ENCODE data around the gene ABCA4.

The ABCA4 gene

DNA sequence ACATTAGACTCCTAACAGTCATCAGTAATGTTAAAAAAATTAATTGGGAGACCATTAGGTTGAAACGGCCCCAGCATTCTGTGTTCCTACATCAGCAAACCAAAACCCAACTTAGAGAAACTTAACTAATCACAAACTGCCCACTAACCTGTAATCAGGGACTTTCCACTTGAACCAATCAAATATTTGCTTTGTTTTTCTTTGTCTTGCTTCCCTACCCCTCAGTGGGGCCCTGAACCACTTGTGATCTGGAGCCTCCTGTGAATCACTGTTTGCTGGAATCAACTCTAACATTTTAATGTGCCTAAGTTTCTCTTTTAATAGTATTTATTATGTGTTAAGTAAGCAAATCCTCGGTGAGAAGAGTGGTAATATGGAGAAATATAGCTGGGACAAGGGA lies 64.0 kb downstream of the ABCA4 start:
- H3K9ac ChIP-seq (ENCODE audit: low read length), result no peak overlapping the region
- H2BK5ac ChIP-seq (ENCODE audit: low read depth, low read length, poor library complexity), result no peak overlapping the region
- no peak overlapping the region for H4K12ac ChIP-seq (ENCODE audit: low read depth, low read length)
- no peak overlapping the region for H3K23ac ChIP-seq (ENCODE audit: low read length)
- H4K8ac ChIP-seq (ENCODE audit: low read depth, low read length), result no peak overlapping the region
- H2AK5ac ChIP-seq (ENCODE audit: low read length), result no peak overlapping the region
- peaks cover 22% of the 10 kb centered on the region for H3K79me1 ChIP-seq (ENCODE audit: low read length)
- no peak overlapping the region for H3K4me2 ChIP-seq (ENCODE audit: low read length)
- no peak for DNase-seq
- H2BK120ac ChIP-seq (ENCODE audit: insufficient read depth, low read length, poor library complexity), result no peak overlapping the region
- H4K91ac ChIP-seq (ENCODE audit: low read depth, low read length), result no peak overlapping the region
- H3K27me3 ChIP-seq (ENCODE audit: insufficient read depth, low read length), result no peaks in the 10 kb centered on the region
- H3K4me1 ChIP-seq (ENCODE audit: control insufficient read depth in 1 of 2, insufficient read depth in 2 of 2, low read length in 2 of 2), result peaks cover 9 to 17% of the 10 kb centered on the region in 2 experiments
- no peak overlapping the region for H2BK12ac ChIP-seq (ENCODE audit: low read length)
- no peak overlapping the region for H2AFZ ChIP-seq (ENCODE audit: insufficient read depth, low read length, poor library complexity)
- peaks cover 2% of the 10 kb centered on the region for H3K9me3 ChIP-seq (ENCODE audit: insufficient read depth, low read depth, low read length)
- no peak overlapping the region for H3K18ac ChIP-seq (ENCODE audit: low read length)
- H3K4me3 ChIP-seq (ENCODE audit: low read depth, low read length), result no peak overlapping the region
- H3K79me2 ChIP-seq (ENCODE audit: control insufficient read depth, insufficient read depth, low read length, poor library complexity), result peaks cover 1% of the 10 kb centered on the region
- peaks cover 0 to 3% of the 10 kb centered on the region in 2 experiments for H3K36me3 ChIP-seq (ENCODE audit: control insufficient read depth in 1 of 2, insufficient read depth in 2 of 2, low read length in 2 of 2)
- H3K14ac ChIP-seq (ENCODE audit: low read length), result no peak overlapping the region
- H3K4ac ChIP-seq (ENCODE audit: low read depth, low read length), result no peak overlapping the region
- WGBS (ENCODE audit: extremely low coverage, insufficient coverage, insufficient read length), result no CpG with 5 or more reads among the region's 2 CpGs
- H3K27ac ChIP-seq (ENCODE audit: low read depth, low read length), result no peak overlapping the region

DNA sequence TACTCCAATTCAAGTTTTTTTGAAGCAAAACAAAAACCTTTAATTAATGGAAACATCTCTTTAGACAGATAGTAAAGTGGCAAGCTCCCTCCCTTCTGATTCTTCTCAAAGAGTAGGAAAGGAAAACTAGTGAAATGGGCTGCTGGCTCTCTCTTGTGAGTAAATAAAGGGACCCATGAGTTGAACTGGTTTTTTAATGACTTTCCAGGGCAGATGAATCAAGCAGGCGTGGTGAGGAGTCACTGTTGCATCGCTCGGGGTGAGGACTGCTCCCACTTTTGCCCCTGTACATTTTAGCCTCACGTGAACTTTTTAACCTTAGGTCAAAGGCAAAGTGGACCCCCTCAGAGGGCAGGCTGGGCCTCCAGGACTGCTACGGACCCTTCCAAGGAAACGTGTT lies 64.8 kb downstream of the ABCA4 start:
- peaks cover 7 to 15% of the 10 kb centered on the region in 2 experiments for H3K4me1 ChIP-seq (ENCODE audit: control insufficient read depth in 1 of 2, insufficient read depth in 2 of 2, low read length in 2 of 2)
- no CpG with 5 or more reads among the region's 6 CpGs for WGBS (ENCODE audit: extremely low coverage, insufficient coverage, insufficient read length)
- H3K9ac ChIP-seq (ENCODE audit: low read length), result no peak overlapping the region
- H4K12ac ChIP-seq (ENCODE audit: low read depth, low read length), result no peak overlapping the region
- no peak overlapping the region for H2AFZ ChIP-seq (ENCODE audit: insufficient read depth, low read length, poor library complexity)
- H3K79me1 ChIP-seq (ENCODE audit: low read length), result peaks cover 15% of the 10 kb centered on the region
- no peak for DNase-seq
- peak overlapping the region; percentile 61 for H2BK120ac ChIP-seq (ENCODE audit: insufficient read depth, low read length, poor library complexity)
- peak overlapping the region; percentile 26 for H2BK5ac ChIP-seq (ENCODE audit: low read depth, low read length, poor library complexity)
- H3K36me3 ChIP-seq (ENCODE audit: control insufficient read depth in 1 of 2, insufficient read depth in 2 of 2, low read length in 2 of 2), result peaks cover 0 to 3% of the 10 kb centered on the region in 2 experiments
- H3K4me2 ChIP-seq (ENCODE audit: low read length), result no peak overlapping the region
- no peaks in the 10 kb centered on the region for H3K27me3 ChIP-seq (ENCODE audit: insufficient read depth, low read length)
- H3K9me3 ChIP-seq (ENCODE audit: insufficient read depth, low read depth, low read length), result peaks cover 2% of the 10 kb centered on the region
- H4K8ac ChIP-seq (ENCODE audit: low read depth, low read length), result no peak overlapping the region
- H4K91ac ChIP-seq (ENCODE audit: low read depth, low read length), result peak overlapping the region; percentile 66
- peak overlapping the region; percentile 80 for H2BK12ac ChIP-seq (ENCODE audit: low read length)
- peak overlapping the region; percentile 85 for H2AK5ac ChIP-seq (ENCODE audit: low read length)
- no peak overlapping the region for H3K4me3 ChIP-seq (ENCODE audit: low read depth, low read length)
- H3K23ac ChIP-seq (ENCODE audit: low read length), result no peak overlapping the region
- H3K4ac ChIP-seq (ENCODE audit: low read depth, low read length), result peak overlapping the region; percentile 16
- H3K79me2 ChIP-seq (ENCODE audit: control insufficient read depth, insufficient read depth, low read length, poor library complexity), result peaks cover 1% of the 10 kb centered on the region
- peak overlapping the region; percentile 69 for H3K18ac ChIP-seq (ENCODE audit: low read length)
- peak overlapping the region; percentile 28 for H3K14ac ChIP-seq (ENCODE audit: low read length)
- no peak overlapping the region for H3K27ac ChIP-seq (ENCODE audit: low read depth, low read length)

DNA sequence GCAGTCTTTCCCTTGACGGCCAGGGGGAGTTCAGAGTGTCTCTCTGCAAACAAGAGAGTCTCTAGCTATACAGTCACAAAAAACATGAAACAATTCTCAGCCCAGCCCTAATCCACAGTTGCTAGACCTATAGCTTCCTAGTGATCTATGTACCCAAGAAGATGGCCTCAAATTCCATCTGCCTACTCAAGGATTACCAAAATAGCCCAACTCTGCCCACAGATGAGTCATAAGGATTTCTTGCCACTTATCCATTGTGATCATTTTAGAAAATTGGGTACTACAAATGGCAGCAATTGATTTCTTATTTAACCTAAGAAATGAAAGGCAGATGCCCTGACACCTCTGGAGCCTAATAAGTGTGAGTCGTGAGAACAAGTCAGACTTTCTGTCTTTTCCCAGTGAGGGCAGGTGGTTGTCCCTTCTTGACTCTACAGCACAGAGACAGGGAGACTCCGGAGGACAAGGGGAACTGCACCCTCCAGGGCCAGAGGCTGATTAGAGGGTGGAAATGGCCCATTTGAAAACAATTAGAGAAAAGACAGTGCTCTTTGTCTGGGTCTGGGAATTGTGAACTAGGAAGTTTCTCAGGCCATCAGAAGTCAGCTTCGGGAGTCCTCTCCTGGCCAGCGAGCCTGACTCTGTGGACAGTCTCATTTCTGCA lies 65.4 kb downstream of the ABCA4 start:
- no CpG with 5 or more reads among the region's 5 CpGs for WGBS (ENCODE audit: extremely low coverage, insufficient coverage, insufficient read length)
- H3K18ac ChIP-seq (ENCODE audit: low read length), result no peak overlapping the region

DNA sequence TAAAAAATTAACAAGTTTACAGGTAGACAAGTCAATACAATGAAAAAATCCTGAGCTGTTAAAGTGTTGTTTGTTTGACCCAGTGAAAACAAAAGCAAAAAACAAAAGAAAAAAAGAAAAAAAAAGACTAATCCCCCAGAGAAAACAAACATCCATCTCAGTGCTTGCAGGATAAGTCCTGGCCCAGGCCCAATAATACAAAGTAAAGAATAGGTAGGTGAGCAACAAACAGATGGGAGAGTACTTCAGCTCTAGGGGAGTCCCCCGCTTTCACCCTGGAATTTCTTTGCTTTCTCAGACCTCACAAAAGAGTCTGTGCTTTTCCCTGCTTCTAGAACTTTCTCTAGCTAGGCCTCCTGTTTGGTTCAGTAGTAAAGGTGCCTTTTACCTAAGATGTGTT lies 70.3 kb downstream of the ABCA4 start:
- H4K8ac ChIP-seq (ENCODE audit: low read depth, low read length), result no peak overlapping the region
- no peak for DNase-seq

More for the DNA sequence above, 65.4 kb downstream of the ABCA4 start:
- no peak overlapping the region for H3K4me3 ChIP-seq (ENCODE audit: low read depth, low read length)
- H3K9ac ChIP-seq (ENCODE audit: low read length), result no peak overlapping the region
- peak overlapping the region; percentile 4 for H2BK5ac ChIP-seq (ENCODE audit: low read depth, low read length, poor library complexity)
- no peak overlapping the region for H3K27ac ChIP-seq (ENCODE audit: low read depth, low read length)
- peaks cover 4 to 12% of the 10 kb centered on the region in 2 experiments for H3K4me1 ChIP-seq (ENCODE audit: control insufficient read depth in 1 of 2, insufficient read depth in 2 of 2, low read length in 2 of 2)
- H3K79me1 ChIP-seq (ENCODE audit: low read length), result peaks cover 15% of the 10 kb centered on the region
- H2BK120ac ChIP-seq (ENCODE audit: insufficient read depth, low read length, poor library complexity), result peak overlapping the region; percentile 10
- no peak for DNase-seq
- no peak overlapping the region for H3K23ac ChIP-seq (ENCODE audit: low read length)
- H3K14ac ChIP-seq (ENCODE audit: low read length), result no peak overlapping the region
- H3K4ac ChIP-seq (ENCODE audit: low read depth, low read length), result no peak overlapping the region
- H4K91ac ChIP-seq (ENCODE audit: low read depth, low read length), result peak overlapping the region; percentile 50
- no peak overlapping the region for H4K12ac ChIP-seq (ENCODE audit: low read depth, low read length)
- H3K9me3 ChIP-seq (ENCODE audit: insufficient read depth, low read depth, low read length), result peaks cover 2% of the 10 kb centered on the region
- peaks cover 1% of the 10 kb centered on the region for H3K79me2 ChIP-seq (ENCODE audit: control insufficient read depth, insufficient read depth, low read length, poor library complexity)
- peak overlapping the region; percentile 71 for H2AK5ac ChIP-seq (ENCODE audit: low read length)
- H2BK12ac ChIP-seq (ENCODE audit: low read length), result peak overlapping the region; percentile 74
- no peak overlapping the region for H2AFZ ChIP-seq (ENCODE audit: insufficient read depth, low read length, poor library complexity)
- no peak overlapping the region for H3K4me2 ChIP-seq (ENCODE audit: low read length)
- no peak overlapping the region for H4K8ac ChIP-seq (ENCODE audit: low read depth, low read length)
- peaks cover 0 to 3% of the 10 kb centered on the region in 2 experiments for H3K36me3 ChIP-seq (ENCODE audit: control insufficient read depth in 1 of 2, insufficient read depth in 2 of 2, low read length in 2 of 2)
- H3K27me3 ChIP-seq (ENCODE audit: insufficient read depth, low read length), result no peaks in the 10 kb centered on the region

More for the DNA sequence above, 70.3 kb downstream of the ABCA4 start:
- H3K23ac ChIP-seq (ENCODE audit: low read length), result no peak overlapping the region
- H2BK5ac ChIP-seq (ENCODE audit: low read depth, low read length, poor library complexity), result no peak overlapping the region
- no peak overlapping the region for H3K27ac ChIP-seq (ENCODE audit: low read depth, low read length)
- H3K4me1 ChIP-seq (ENCODE audit: control insufficient read depth in 1 of 2, insufficient read depth in 2 of 2, low read length in 2 of 2), result peaks cover 26 to 29% of the 10 kb centered on the region in 2 experiments
- WGBS (ENCODE audit: extremely low coverage, insufficient coverage, insufficient read length), result no CpG with 5 or more reads among the region's 1 CpG
- no peak overlapping the region for H3K18ac ChIP-seq (ENCODE audit: low read length)
- peaks cover 41% of the 10 kb centered on the region for H3K79me1 ChIP-seq (ENCODE audit: low read length)
- H2BK12ac ChIP-seq (ENCODE audit: low read length), result peak overlapping the region; percentile 87
- H3K9me3 ChIP-seq (ENCODE audit: insufficient read depth, low read depth, low read length), result no peaks in the 10 kb centered on the region
- no peak overlapping the region for H3K9ac ChIP-seq (ENCODE audit: low read length)
- no peak overlapping the region for H2AFZ ChIP-seq (ENCODE audit: insufficient read depth, low read length, poor library complexity)
- no peaks in the 10 kb centered on the region for H3K27me3 ChIP-seq (ENCODE audit: insufficient read depth, low read length)
- H3K79me2 ChIP-seq (ENCODE audit: control insufficient read depth, insufficient read depth, low read length, poor library complexity), result peaks cover 2% of the 10 kb centered on the region
- H3K4me3 ChIP-seq (ENCODE audit: low read depth, low read length), result no peak overlapping the region
- no peak overlapping the region for H4K12ac ChIP-seq (ENCODE audit: low read depth, low read length)
- no peak overlapping the region for H3K4me2 ChIP-seq (ENCODE audit: low read length)
- H2AK5ac ChIP-seq (ENCODE audit: low read length), result no peak overlapping the region
- H3K4ac ChIP-seq (ENCODE audit: low read depth, low read length), result no peak overlapping the region
- H2BK120ac ChIP-seq (ENCODE audit: insufficient read depth, low read length, poor library complexity), result peak overlapping the region; percentile 61
- no peaks in the 10 kb centered on the region for H3K36me3 ChIP-seq (ENCODE audit: control insufficient read depth in 1 of 2, insufficient read depth in 2 of 2, low read length in 2 of 2)
- H3K14ac ChIP-seq (ENCODE audit: low read length), result peak overlapping the region; percentile 22
- peak overlapping the region; percentile 56 for H4K91ac ChIP-seq (ENCODE audit: low read depth, low read length)
